ENCODE data around the gene GCNT3. TPM values are rescaled to one million over a fixed set of nuclear protein-coding genes. Genes with fewer than 3 reads are reported as not detected.

Gene GCNT3
- total and polyA plus RNA-seq, 2 donors (not counting 3 experiments of a cell fraction or from before 2014, with no cell fraction given) = not detected

DNA sequence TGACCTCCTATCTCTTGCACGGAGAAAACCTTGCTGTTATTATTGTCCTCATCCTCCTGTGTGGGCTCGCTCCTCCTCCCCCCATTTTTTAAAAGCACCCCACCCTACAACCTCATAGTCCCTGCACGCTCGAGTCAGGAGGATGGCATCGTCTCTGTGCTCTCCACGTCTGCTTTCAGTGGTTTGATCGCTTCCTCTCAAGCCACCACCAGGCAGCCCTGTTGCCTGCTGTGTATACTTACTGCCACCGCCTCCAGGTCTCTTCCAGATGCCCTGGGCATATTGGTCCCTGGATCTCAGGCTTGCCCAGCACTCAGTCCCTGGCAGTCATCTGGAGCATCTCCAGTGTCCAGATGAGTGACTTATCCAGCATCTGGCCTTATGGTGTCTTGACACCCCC lies 42.1 kb upstream of the GCNT3 start:
- CTCF ChIA-PET = interaction anchor here (1.8 kb wide), 1 partner anchor 37 kb away, joined by 5 read pairs; no protein-coding TSS in a partner anchor
- TF ChIP-seq GATA2 (IDR thresholded peaks at IDR 0.05; ENCODE audit: insufficient read depth, insufficient read length, low read depth, low read length) = no peak
- no peak for TF ChIP-seq POLR2AphosphoS5 (IDR thresholded peaks at IDR 0.05; ENCODE audit: insufficient read depth, low read depth, low read length)
- no peak for TF ChIP-seq FOS (IDR thresholded peaks at IDR 0.05; ENCODE audit: borderline replicate concordance, insufficient read depth, low read length)
- no peak for TF ChIP-seq MAX (IDR thresholded peaks at IDR 0.05; ENCODE audit: insufficient read depth, insufficient read length)
- no peak for TF ChIP-seq POLR2A (IDR thresholded peaks at IDR 0.05; ENCODE audit: low read depth, low read length)
- no peak for TF ChIP-seq EZH2 (IDR thresholded peaks at IDR 0.05; ENCODE audit: borderline replicate concordance, low read depth, low read length, severe bottlenecking)
- no peak for TF ChIP-seq MYC (IDR thresholded peaks at IDR 0.05; ENCODE audit: low read depth, low read length)
- no peak for TF ChIP-seq JUN (IDR thresholded peaks at IDR 0.05; ENCODE audit: borderline replicate concordance, insufficient read depth, insufficient read length, low read depth)
- TF ChIP-seq CTCF (IDR thresholded peaks at IDR 0.05; ENCODE audit: extremely low read depth in 1 of 2, insufficient read depth in 1 of 2, low read depth in 1 of 2, low read length in 2 of 2) = no peak
- POLR2A ChIA-PET = no interaction called here
- FAIRE-seq = no peak
- no peak overlapping the region for H3K4me3 ChIP-seq (replicated peaks in 1 of 3; ENCODE audit: insufficient read depth in 1 of 3, low read depth in 1 of 3, low read length in 3 of 3)
- DNase-seq (ENCODE audit: low read depth, low spot score) = no peak
- no peaks in the 10 kb centered on the region for H3K36me3 ChIP-seq (ENCODE audit: control insufficient read depth in 2 of 2, extremely low read depth in 1 of 2, insufficient read depth in 2 of 2, low read length in 2 of 2)
- no peaks in the 10 kb centered on the region for H3K79me2 ChIP-seq (ENCODE audit: control insufficient read depth, insufficient read depth, low read length)
- H3K27ac ChIP-seq (ENCODE audit: insufficient read depth, low read depth, low read length) = no peak overlapping the region
- dilution Hi-C loops (cut with MboI; ENCODE audit: extremely low pct_ligation_motif_present, low sequenced_read_pairs) = no loop called here
- no peaks in the 10 kb centered on the region for H3K9me1 ChIP-seq (replicated peaks; ENCODE audit: control insufficient read depth, extremely low read depth, insufficient read depth, low read length)
- no peaks in the 10 kb centered on the region for H4K20me1 ChIP-seq (replicated peaks; ENCODE audit: control insufficient read depth, extremely low read depth, insufficient read depth, low read length)
- H3K27me3 ChIP-seq (ENCODE audit: control insufficient read depth in 2 of 2, insufficient read depth in 2 of 2, low read length in 2 of 2) = peaks cover 2 to 5% of the 10 kb centered on the region in 2 experiments
- H3K9ac ChIP-seq (replicated peaks; ENCODE audit: extremely low read depth, insufficient read depth, low read length) = no peak overlapping the region
- intact Hi-C loops (cut with micrococcal nuclease) = no loop called here
- H3K4me1 ChIP-seq (ENCODE audit: control insufficient read depth, extremely low read depth, insufficient read depth, low read length) = no peaks in the 10 kb centered on the region
- no peaks in the 10 kb centered on the region for H3K9me3 ChIP-seq (replicated peaks; ENCODE audit: control insufficient read depth, insufficient read depth, low read length)
- no peak overlapping the region for H3K4me2 ChIP-seq (ENCODE audit: insufficient read depth, low read length)
- H2AFZ ChIP-seq (ENCODE audit: low read depth, low read length) = no peak overlapping the region
- BruUV-seq (replicated peaks) = no TSS peak

Measured in endothelial cell of umbilical vein (primary cell).